ENCODE measurements around the gene PPP1R14B.
A peak's percentile ranks its signal among the peaks of the same experiment; 100 is the strongest.

Gene PPP1R14B

GRCh38 chr11:64253481-64253880 lies 6.7 kb upstream of the PPP1R14B start:
- H3K4me1 ChIP-seq (ENCODE audit: control extremely low read depth in 1 of 4, control insufficient read depth in 4 of 4, insufficient read depth in 4 of 4, low read length in 3 of 4): peaks cover 0 to 39% (median 39%) of the 10 kb centered on the region in 4 experiments
- H3K27me3 ChIP-seq (replicated peaks in 2 of 5; ENCODE audit: control insufficient read depth in 4 of 5, insufficient read depth in 5 of 5, low read length in 4 of 5): no peaks in the 10 kb centered on the region
- ChIA-PET CTCF (interaction anchor here (1.2 to 3.7 kb wide), 4 partner anchors 11 to 49 kb away, joined by 4 to 18 read pairs (median 12); partner anchors contain the start of gene CATSPERZ), POLR2A (interaction anchor here (0.6 kb wide), 1 partner anchor 34 kb away, joined by 3 read pairs; no protein-coding TSS in a partner anchor)
- H3K27ac ChIP-seq (ENCODE audit: insufficient read depth in 1 of 2, low read depth in 1 of 2, low read length in 2 of 2, poor library complexity in 1 of 2, severe bottlenecking in 2 of 2): no peak overlapping the region
- no peak overlapping the region for H3K4me3 ChIP-seq (ENCODE audit: control insufficient read depth in 1 of 7, extremely low read depth in 1 of 7, insufficient read depth in 4 of 7, low read depth in 2 of 7, low read length in 6 of 7)
- WGBS (ENCODE audit: insufficient coverage): 93% methylated on average over 4 of the region's 5 CpGs
- DNase-seq: no peak
- peaks cover 0 to 36% (median 20%) of the 10 kb centered on the region in 4 experiments for H3K36me3 ChIP-seq (ENCODE audit: control insufficient read depth in 4 of 4, insufficient read depth in 4 of 4, low read length in 3 of 4)
- no peaks in the 10 kb centered on the region for H3K9me3 ChIP-seq (ENCODE audit: control extremely low read depth in 1 of 5, control insufficient read depth in 4 of 5, insufficient read depth in 2 of 5, low read depth in 1 of 5, low read length in 4 of 5)

GRCh38 chr11:64253043-64253442 lies 6.3 kb upstream of the PPP1R14B start:
- Histone ChIP-seq H3K36me3 (ENCODE audit: control insufficient read depth in 4 of 4, insufficient read depth in 4 of 4, low read length in 3 of 4) (peaks cover 0 to 32% (median 18%) of the 10 kb centered on the region in 4 experiments), H3K4me3 (ENCODE audit: control insufficient read depth in 1 of 7, extremely low read depth in 1 of 7, insufficient read depth in 4 of 7, low read depth in 2 of 7, low read length in 6 of 7) (peak overlapping the region in 1 of 7 experiments; percentile 85), H3K4me1 (ENCODE audit: control extremely low read depth in 1 of 4, control insufficient read depth in 4 of 4, insufficient read depth in 4 of 4, low read length in 3 of 4) (peaks cover 0 to 42% (median 40%) of the 10 kb centered on the region in 4 experiments), H3K9me3 (ENCODE audit: control extremely low read depth in 1 of 5, control insufficient read depth in 4 of 5, insufficient read depth in 2 of 5, low read depth in 1 of 5, low read length in 4 of 5) (no peaks in the 10 kb centered on the region), H3K27ac (ENCODE audit: insufficient read depth in 1 of 2, low read depth in 1 of 2, low read length in 2 of 2, poor library complexity in 1 of 2, severe bottlenecking in 2 of 2) (peak overlapping the region in 1 of 2 experiments; percentile 25), H3K27me3 (replicated peaks in 2 of 5; ENCODE audit: control insufficient read depth in 4 of 5, insufficient read depth in 5 of 5, low read length in 4 of 5) (no peaks in the 10 kb centered on the region)
- DNase-seq: no peak
- 86% methylated on average over 7 of the region's 8 CpGs for WGBS (ENCODE audit: insufficient coverage)
- ChIA-PET CTCF (interaction anchor here (3.6 to 12.2 kb wide), 4 partner anchors 14 to 48 kb away, joined by 16 to 177 read pairs (median 62); partner anchors contain the start of gene FERMT3), POLR2A (no interaction called here)

- WGBS (ENCODE audit: insufficient coverage): 5% methylated on average over 13 of the region's 23 CpGs
- H3K27ac ChIP-seq (ENCODE audit: insufficient read depth in 1 of 2, low read depth in 1 of 2, low read length in 2 of 2, poor library complexity in 1 of 2, severe bottlenecking in 2 of 2): peak overlapping the region in 1 of 2 experiments; percentile 25
- DNase-seq: peak in 2 of 3 donors; percentile 21 to 25
- H3K4me3 ChIP-seq (ENCODE audit: control insufficient read depth in 1 of 7, extremely low read depth in 1 of 7, insufficient read depth in 4 of 7, low read depth in 2 of 7, low read length in 6 of 7): peak overlapping the region; percentile 46 to 85 (median 75)
- H3K4me1 ChIP-seq (ENCODE audit: control extremely low read depth in 1 of 4, control insufficient read depth in 4 of 4, insufficient read depth in 4 of 4, low read length in 3 of 4): peaks cover 0 to 49% (median 47%) of the 10 kb centered on the region in 4 experiments
- CTCF ChIA-PET: interaction anchor here (0.7 to 12.2 kb wide), 9 partner anchors 9 to 103 kb away, joined by 3 to 177 read pairs (median 9); partner anchors contain the start of genes CATSPERZ and FERMT3
- peaks cover 0 to 29% (median 17%) of the 10 kb centered on the region in 4 experiments for H3K36me3 ChIP-seq (ENCODE audit: control insufficient read depth in 4 of 4, insufficient read depth in 4 of 4, low read length in 3 of 4)
- POLR2A ChIA-PET: interaction anchor here (0.6 to 0.7 kb wide), 2 partner anchors 8 to 17 kb away, joined by 3 to 4 read pairs; no protein-coding TSS in a partner anchor
- H3K27me3 ChIP-seq (replicated peaks in 2 of 5; ENCODE audit: control insufficient read depth in 4 of 5, insufficient read depth in 5 of 5, low read length in 4 of 5): no peaks in the 10 kb centered on the region
- H3K9me3 ChIP-seq (ENCODE audit: control extremely low read depth in 1 of 5, control insufficient read depth in 4 of 5, insufficient read depth in 2 of 5, low read depth in 1 of 5, low read length in 4 of 5): no peaks in the 10 kb centered on the region
These were observed 5.5 kb upstream of the PPP1R14B start for GRCh38 chr11:64252003-64252872.

GRCh38 chr11:64251753-64252002 lies 4.9 kb upstream of the PPP1R14B start:
- WGBS (ENCODE audit: insufficient coverage): 0% methylated on average over 12 of the region's 18 CpGs
- peak overlapping the region; percentile 46 to 85 (median 75) for H3K4me3 ChIP-seq (ENCODE audit: control insufficient read depth in 1 of 7, extremely low read depth in 1 of 7, insufficient read depth in 4 of 7, low read depth in 2 of 7, low read length in 6 of 7)

GRCh38 chr11:64251016-64251752 lies 4.4 kb upstream of the PPP1R14B start, which contains the start of gene PLCB3:
Gene PLCB3, plus strand, starts transcription at chr11:64251530. Its CDS starts 120 bp downstream, at chr11:64251650.
- 0% methylated on average over 64 of the region's 75 CpGs for WGBS (ENCODE audit: insufficient coverage)
- Histone ChIP-seq H3K4me3 (ENCODE audit: control insufficient read depth in 1 of 7, extremely low read depth in 1 of 7, insufficient read depth in 4 of 7, low read depth in 2 of 7, low read length in 6 of 7) (peak within 1 kb of the TSS; percentile 46 to 85 (median 75)), H3K9me3 (ENCODE audit: control extremely low read depth in 1 of 5, control insufficient read depth in 4 of 5, insufficient read depth in 2 of 5, low read depth in 1 of 5, low read length in 4 of 5) (no peaks in the 10 kb centered on the region), H3K27ac (ENCODE audit: insufficient read depth in 1 of 2, low read depth in 1 of 2, low read length in 2 of 2, poor library complexity in 1 of 2, severe bottlenecking in 2 of 2) (no peak within 1 kb of the TSS), H3K36me3 (ENCODE audit: control insufficient read depth in 4 of 4, insufficient read depth in 4 of 4, low read length in 3 of 4) (peaks cover 0 to 23% (median 10%) of the 10 kb centered on the region in 4 experiments), H3K27me3 (replicated peaks in 2 of 5; ENCODE audit: control insufficient read depth in 4 of 5, insufficient read depth in 5 of 5, low read length in 4 of 5) (no peaks in the 10 kb centered on the region), H3K4me1 (ENCODE audit: control extremely low read depth in 1 of 4, control insufficient read depth in 4 of 4, insufficient read depth in 4 of 4, low read length in 3 of 4) (peaks cover 0 to 54% (median 51%) of the 10 kb centered on the region in 4 experiments)
- CTCF ChIA-PET: interaction anchor here (0.9 to 12.2 kb wide), 14 partner anchors 8 to 104 kb away, joined by 3 to 177 read pairs (median 6); partner anchors contain the start of genes BAD, CATSPERZ and FERMT3
- POLR2A ChIA-PET: interaction anchor here (0.6 to 1.7 kb wide), 5 partner anchors 9 to 66 kb away, joined by 3 to 10 read pairs (median 4); partner anchors contain the start of genes FERMT3 and TRMT112
- DNase-seq: peak in 2 of 3 donors; percentile 49 to 55

More at GRCh38 chr11:64251753-64252002, 4.9 kb upstream of the PPP1R14B start:
- no peaks in the 10 kb centered on the region for H3K9me3 ChIP-seq (ENCODE audit: control extremely low read depth in 1 of 5, control insufficient read depth in 4 of 5, insufficient read depth in 2 of 5, low read depth in 1 of 5, low read length in 4 of 5)
- H3K36me3 ChIP-seq (ENCODE audit: control insufficient read depth in 4 of 4, insufficient read depth in 4 of 4, low read length in 3 of 4): peaks cover 0 to 28% (median 14%) of the 10 kb centered on the region in 4 experiments
- ChIA-PET CTCF (interaction anchor here (0.7 to 12.2 kb wide), 11 partner anchors 8 to 104 kb away, joined by 3 to 177 read pairs (median 5); partner anchors contain the start of genes BAD, CATSPERZ and FERMT3), POLR2A (interaction anchor here (0.6 to 0.7 kb wide), 2 partner anchors 9 to 17 kb away, joined by 3 to 4 read pairs; no protein-coding TSS in a partner anchor)
- H3K27me3 ChIP-seq (replicated peaks in 2 of 5; ENCODE audit: control insufficient read depth in 4 of 5, insufficient read depth in 5 of 5, low read length in 4 of 5): no peaks in the 10 kb centered on the region
- no peak overlapping the region for H3K27ac ChIP-seq (ENCODE audit: insufficient read depth in 1 of 2, low read depth in 1 of 2, low read length in 2 of 2, poor library complexity in 1 of 2, severe bottlenecking in 2 of 2)
- no peak for DNase-seq
- peaks cover 0 to 54% (median 51%) of the 10 kb centered on the region in 4 experiments for H3K4me1 ChIP-seq (ENCODE audit: control extremely low read depth in 1 of 4, control insufficient read depth in 4 of 4, insufficient read depth in 4 of 4, low read length in 3 of 4)

GRCh38 chr11:64250415-64251015 lies 3.8 kb upstream of the PPP1R14B start:
- peak overlapping the region; percentile 46 to 85 (median 75) for H3K4me3 ChIP-seq (ENCODE audit: control insufficient read depth in 1 of 7, extremely low read depth in 1 of 7, insufficient read depth in 4 of 7, low read depth in 2 of 7, low read length in 6 of 7)
- 25% methylated on average over 11 of the region's 13 CpGs for WGBS (ENCODE audit: insufficient coverage)
- ChIA-PET POLR2A (interaction anchor here (1.2 to 1.7 kb wide), 4 partner anchors 18 to 67 kb away, joined by 3 to 10 read pairs (median 5); partner anchors contain the start of genes FERMT3 and TRMT112), CTCF (interaction anchor here (0.9 to 12.2 kb wide), 16 partner anchors 7 to 107 kb away, joined by 3 to 177 read pairs (median 5); partner anchors contain the start of genes BAD, CATSPERZ and FERMT3)
- no peaks in the 10 kb centered on the region for H3K27me3 ChIP-seq (replicated peaks in 2 of 5; ENCODE audit: control insufficient read depth in 4 of 5, insufficient read depth in 5 of 5, low read length in 4 of 5)
- H3K27ac ChIP-seq (ENCODE audit: insufficient read depth in 1 of 2, low read depth in 1 of 2, low read length in 2 of 2, poor library complexity in 1 of 2, severe bottlenecking in 2 of 2): no peak overlapping the region
- H3K36me3 ChIP-seq (ENCODE audit: control insufficient read depth in 4 of 4, insufficient read depth in 4 of 4, low read length in 3 of 4): peaks cover 0 to 16% (median 7%) of the 10 kb centered on the region in 4 experiments
- H3K4me1 ChIP-seq (ENCODE audit: control extremely low read depth in 1 of 4, control insufficient read depth in 4 of 4, insufficient read depth in 4 of 4, low read length in 3 of 4): peaks cover 0 to 59% (median 55%) of the 10 kb centered on the region in 4 experiments
- DNase-seq: no peak
- H3K9me3 ChIP-seq (ENCODE audit: control extremely low read depth in 1 of 5, control insufficient read depth in 4 of 5, insufficient read depth in 2 of 5, low read depth in 1 of 5, low read length in 4 of 5): no peaks in the 10 kb centered on the region

Measured in common myeloid progenitor, CD34-positive (primary cell).